ENCODE results near the gene ZNF69. TPM values are rescaled to one million over a fixed set of nuclear protein-coding genes. Genes with fewer than 3 reads are reported as not detected.
"Not testable (repeated sequence)": the region's sequence is repeated elsewhere in the genome, so short reads cannot be mapped to it uniquely, and the experiment has no call there.

Gene ZNF69
- total and polyA plus RNA-seq, 9 donors: 7.5 to 25.5 (median 13.6) TPM

GRCh38 chr19:11931513-11931912 is 43.9 kb downstream of the ZNF69 start:
- H3K9me3 ChIP-seq: no peaks in the 10 kb centered on the region
- intact Hi-C loops (cut with DNase I): no loop called here
- TF ChIP-seq CTCF (IDR thresholded peaks at IDR 0.05) (no peak), EP300 (IDR thresholded peaks at IDR 0.05) (no peak), POLR2A (IDR thresholded peaks at IDR 0.05) (no peak)
- H3K27me3 ChIP-seq: no peaks in the 10 kb centered on the region
- no peak overlapping the region for H3K4me3 ChIP-seq
- whole genome bisulfite sequencing, 3 donors: 94 to 99% (median 96%) methylated on average over 3 of the region's 3 CpGs
- H3K27ac ChIP-seq: no peak overlapping the region
- no peaks in the 10 kb centered on the region for H3K36me3 ChIP-seq
- no peak for DNase-seq
- peaks cover 2% of the 10 kb centered on the region for H3K4me1 ChIP-seq (ENCODE audit: insufficient read depth)

- H3K27me3 ChIP-seq; H3K9me3 ChIP-seq; DNase-seq; H3K27ac ChIP-seq; H3K36me3 ChIP-seq; H3K4me3 ChIP-seq; H3K4me1 ChIP-seq (ENCODE audit: insufficient read depth): not testable (repeated sequence)
- WGBS, 3 donors: 97 to 100% (median 98%) methylated on average over 3 of the region's 3 CpGs
- intact Hi-C loops (cut with DNase I): loop anchor here in 1 of 4 donors (2.0 kb wide), 1 partner anchor 41 kb away; no protein-coding TSS in a partner anchor
Observed at GRCh38 chr19:11935829-11936228, 48.2 kb downstream of the ZNF69 start.

GRCh38 chr19:11938383-11938782 is 50.8 kb downstream of the ZNF69 start:
- 94 to 99% (median 97%) methylated on average over 3 of the region's 3 CpGs for WGBS, 3 donors
- intact Hi-C loops (cut with DNase I): not testable (repeated sequence)

GRCh38 chr19:11941361-11941887 is 53.8 kb downstream of the ZNF69 start:
- H3K36me3 ChIP-seq; intact Hi-C loops (cut with DNase I); H3K27ac ChIP-seq; H3K4me3 ChIP-seq; H3K27me3 ChIP-seq; H3K4me1 ChIP-seq (ENCODE audit: insufficient read depth); DNase-seq: not testable (repeated sequence)
- 96 to 98% (median 98%) methylated on average over 21 to 29 of the region's 29 CpGs for WGBS, 3 donors
- H3K9me3 ChIP-seq: peaks cover 4 to 52% of the 10 kb centered on the region in 2 donors

More at GRCh38 chr19:11938383-11938782, 50.8 kb downstream of the ZNF69 start:
- DNase-seq; H3K4me1 ChIP-seq (ENCODE audit: insufficient read depth); H3K4me3 ChIP-seq; H3K27me3 ChIP-seq; H3K36me3 ChIP-seq; H3K27ac ChIP-seq: not testable (repeated sequence)
- H3K9me3 ChIP-seq: peaks cover 4 to 24% of the 10 kb centered on the region in 2 donors

GRCh38 chr19:11942008-11942842 is 54.6 kb downstream of the ZNF69 start:
- Histone ChIP-seq H3K27ac (no peak overlapping the region), H3K9me3 (peaks cover 4 to 60% of the 10 kb centered on the region in 2 donors), H3K27me3 (no peaks in the 10 kb centered on the region), H3K36me3 (no peaks in the 10 kb centered on the region), H3K4me3 (no peak overlapping the region), H3K4me1 (ENCODE audit: insufficient read depth) (no peaks in the 10 kb centered on the region)
- intact Hi-C loops (cut with DNase I): no loop called here
- WGBS, 3 donors: 95 to 97% (median 96%) methylated on average over 10 of the region's 10 CpGs
- DNase-seq: no peak
- TF ChIP-seq EP300 (IDR thresholded peaks at IDR 0.05): no peak
- TF ChIP-seq POLR2A (IDR thresholded peaks at IDR 0.05): no peak
- TF ChIP-seq CTCF (IDR thresholded peaks at IDR 0.05): no peak

- Histone ChIP-seq H3K4me1 (ENCODE audit: insufficient read depth) (no peaks in the 10 kb centered on the region), H3K9me3 (peaks cover 4 to 65% of the 10 kb centered on the region in 2 donors), H3K27me3 (no peaks in the 10 kb centered on the region), H3K27ac (no peak overlapping the region), H3K4me3 (no peak overlapping the region), H3K36me3 (no peaks in the 10 kb centered on the region)
- intact Hi-C loops (cut with DNase I): no loop called here
- no peak for DNase-seq
- TF ChIP-seq CTCF (IDR thresholded peaks at IDR 0.05) (no peak), EP300 (IDR thresholded peaks at IDR 0.05) (no peak), POLR2A (IDR thresholded peaks at IDR 0.05) (no peak)
Observed at GRCh38 chr19:11942843-11943108, 55.2 kb downstream of the ZNF69 start.
